Activated gamma-delta T cell (primary cell): ENCODE data around the gene DIPK1A.
"Not testable (repeated sequence)": the region's sequence is repeated elsewhere in the genome, so short reads cannot be mapped to it uniquely, and the experiment has no call there.

ENCODE experiments used
- DNase-seq: peaks from one replicate; lab custom pipeline; 2025; lab: John Stamatoyannopoulos, UW

Gene DIPK1A

GRCh38 chr1:92980732-92981647 is 19.7 kb upstream of the DIPK1A start:
- no peak for DNase-seq

GRCh38 chr1:92975551-92976232 is 14.4 kb upstream of the DIPK1A start:
- DNase-seq, result no peak

- not testable (repeated sequence) for DNase-seq
Observed at GRCh38 chr1:92974112-92974511, 12.8 kb upstream of the DIPK1A start.

- no peak for DNase-seq
Observed at GRCh38 chr1:92973203-92973897, 12.1 kb upstream of the DIPK1A start.

- no peak for DNase-seq
Observed at GRCh38 chr1:92972409-92973129, 11.3 kb upstream of the DIPK1A start.

GRCh38 chr1:92971932-92972331 is 10.7 kb upstream of the DIPK1A start:
- DNase-seq, result not testable (repeated sequence)

DNA sequence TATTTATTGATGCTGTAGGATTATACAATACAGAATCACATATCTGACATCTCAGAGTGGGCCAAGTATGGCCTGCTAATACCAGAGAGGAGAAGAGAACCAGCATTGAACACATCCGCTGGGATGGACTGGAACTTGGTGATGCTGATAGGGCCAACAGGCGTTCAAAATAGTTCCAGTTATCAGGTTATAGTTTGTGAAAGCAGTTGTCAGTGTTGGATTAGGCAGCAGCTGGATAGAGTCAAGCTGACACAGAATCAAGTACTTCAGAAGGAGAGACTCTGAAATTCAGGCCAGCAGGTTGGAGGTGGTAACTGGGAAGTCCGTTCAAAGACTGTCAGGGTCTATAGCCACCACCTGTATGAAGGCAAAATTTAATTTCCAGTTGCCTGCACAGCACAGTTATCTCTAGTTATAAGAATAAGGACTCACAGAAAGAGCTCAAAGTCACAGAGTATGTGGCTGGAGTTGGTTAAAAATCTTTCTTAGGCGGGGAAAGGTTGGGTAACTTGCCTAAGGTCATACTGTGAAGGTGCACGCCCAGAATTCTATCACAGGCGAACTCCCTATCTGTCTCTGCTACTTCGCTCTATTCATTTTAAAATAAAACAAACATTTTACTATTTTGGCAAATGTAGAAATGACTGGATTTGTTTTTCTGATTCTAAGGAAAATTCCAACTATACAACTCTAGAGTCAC is 9.9 kb upstream of the DIPK1A start:
- DNase-seq, result no peak

DNA sequence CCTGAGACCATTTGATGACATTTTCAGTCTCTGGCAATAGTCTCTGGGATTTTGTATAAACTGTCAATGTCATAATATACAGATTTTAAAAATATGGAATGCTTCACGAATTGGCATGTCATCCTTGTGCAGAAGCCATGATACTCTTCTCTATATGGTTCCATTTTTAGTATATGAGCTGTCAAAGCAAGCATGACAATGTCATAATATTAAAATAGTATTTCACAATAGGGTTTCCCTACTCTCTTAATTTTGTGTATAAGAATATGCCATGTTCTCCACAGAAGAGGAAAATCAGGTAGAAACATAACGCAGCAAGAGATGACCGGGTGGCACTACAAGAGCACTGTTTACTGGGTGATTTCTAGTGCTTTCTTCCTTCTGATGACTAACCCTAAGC is 8.3 kb upstream of the DIPK1A start:
- no peak for DNase-seq

DNA sequence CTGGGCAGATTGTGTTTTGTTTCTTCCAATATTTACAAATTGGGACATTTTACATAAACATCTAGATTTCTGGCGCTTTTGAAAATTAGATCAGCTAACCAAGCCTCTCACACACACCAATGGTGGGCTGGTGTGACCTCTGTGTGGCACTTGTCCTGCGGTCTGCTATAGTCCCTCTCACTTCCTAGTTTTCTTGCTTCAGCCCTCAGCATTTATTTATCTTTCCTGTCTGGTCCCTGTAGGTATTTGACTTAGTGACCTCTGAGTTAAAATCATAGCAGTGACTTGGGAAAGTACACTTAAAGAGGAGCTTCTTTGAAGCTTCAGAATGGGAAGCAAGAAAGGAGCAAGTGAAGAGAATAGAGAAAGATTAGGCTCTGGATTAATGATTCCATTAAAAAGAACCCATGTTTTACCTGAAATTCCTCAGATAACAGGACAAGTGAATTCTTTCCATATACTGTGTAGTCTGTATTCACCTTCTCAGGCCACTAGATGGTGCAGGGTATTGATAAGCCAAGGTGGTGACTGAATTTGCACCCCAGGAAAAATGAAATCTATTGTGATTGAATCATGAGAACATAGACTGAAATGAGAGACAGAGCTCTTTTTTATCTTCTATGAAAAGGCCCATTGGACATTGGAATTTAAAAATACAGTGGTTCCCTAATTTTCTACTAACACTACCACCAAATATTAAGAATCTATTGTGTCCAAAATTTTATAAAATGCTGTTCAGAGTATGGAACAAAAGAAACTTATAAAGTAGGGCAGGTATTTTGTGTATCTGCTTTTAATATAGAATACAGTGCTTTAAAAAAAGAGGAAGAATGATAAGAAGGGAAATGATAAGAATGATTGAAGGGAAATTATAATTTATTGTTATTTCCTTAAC is 7.1 kb upstream of the DIPK1A start:
- DNase-seq, result no peak

- no peak for DNase-seq
Observed at GRCh38 chr1:92964998-92965397, 3.7 kb upstream of the DIPK1A start.

- DNase-seq, result no peak
Observed at GRCh38 chr1:92964316-92964715, 3.1 kb upstream of the DIPK1A start.

- DNase-seq, result peak; percentile 39
Observed at GRCh38 chr1:92961896-92962752, 862 bp upstream of the DIPK1A start.

DNA sequence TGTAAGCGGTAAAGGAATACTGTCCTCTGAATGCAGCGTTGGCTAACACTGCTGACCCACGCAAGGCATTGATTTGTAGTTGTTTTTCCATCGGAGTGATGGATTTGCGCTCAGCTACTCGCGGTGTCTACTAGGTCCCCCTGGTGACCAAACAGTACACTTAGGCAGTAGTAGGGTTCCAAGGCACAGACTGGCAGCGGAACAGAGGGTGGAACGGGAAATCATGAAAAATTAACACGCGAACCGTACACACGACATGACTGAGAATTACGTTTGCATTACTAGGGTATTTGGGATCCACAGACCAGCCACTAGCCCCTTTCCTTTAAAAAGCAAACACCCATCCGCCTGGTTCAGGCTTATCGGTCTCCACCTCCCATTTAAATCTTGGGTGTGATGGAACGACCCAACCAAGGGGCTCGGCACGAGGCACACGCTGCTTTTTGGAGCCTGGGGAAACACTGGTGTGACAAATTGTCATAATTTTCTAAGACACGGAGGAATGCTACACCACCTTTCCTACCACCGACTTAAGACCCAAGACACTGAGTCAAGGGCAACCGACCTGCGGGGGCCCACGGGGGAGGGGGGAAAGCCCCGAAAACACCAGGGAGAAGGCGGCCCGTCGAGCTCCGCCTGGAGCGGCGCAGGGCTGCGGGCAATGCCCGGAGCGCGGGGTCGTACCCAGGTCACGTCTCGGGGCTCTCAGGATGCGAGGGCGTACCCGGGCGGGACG is 699 bp downstream of the DIPK1A start:
- peak; percentile 66 for DNase-seq

- no peak for DNase-seq
Observed at GRCh38 chr1:92958203-92958970, 2.9 kb downstream of the DIPK1A start.

- no peak for DNase-seq
Observed at GRCh38 chr1:92957030-92957734, 4.1 kb downstream of the DIPK1A start.

GRCh38 chr1:92956254-92957029 is 4.8 kb downstream of the DIPK1A start:
- DNase-seq, result no peak
